HuH-7 (cell line): Measurements from ENCODE around the gene TASP1.

ENCODE experiments used
- DNase-seq: peaks from one replicate; pipeline ENCODE4 v3.0.0; 2011; ENCODE audit warnings: low spot score

TASP1 gene

GRCh38 chr20:13567663-13568062, 71.1 kb downstream of the TASP1 start:
- DNase-seq, result no peak

GRCh38 chr20:13563854-13564253, 74.9 kb downstream of the TASP1 start:
- no peak for DNase-seq

GRCh38 chr20:13554706-13555105, 84.0 kb downstream of the TASP1 start:
- DNase-seq, result no peak

GRCh38 chr20:13554076-13554475, 84.7 kb downstream of the TASP1 start:
- no peak for DNase-seq

- DNase-seq, result no peak
These were observed 86.7 kb downstream of the TASP1 start for GRCh38 chr20:13552061-13552460.

- DNase-seq, result no peak
These were observed 89.3 kb downstream of the TASP1 start for GRCh38 chr20:13549451-13549850.

- DNase-seq, result peak; percentile 38
These were observed 92.1 kb downstream of the TASP1 start for GRCh38 chr20:13546497-13547131.

GRCh38 chr20:13545790-13546189, 92.9 kb downstream of the TASP1 start:
- DNase-seq, result no peak

- DNase-seq, result no peak
These were observed 94.9 kb downstream of the TASP1 start for GRCh38 chr20:13543783-13544182.

- DNase-seq, result no peak
These were observed 103.1 kb downstream of the TASP1 start for GRCh38 chr20:13535627-13536026.

- no peak for DNase-seq
These were observed 104.8 kb downstream of the TASP1 start for GRCh38 chr20:13533946-13534345.

GRCh38 chr20:13530146-13530545, 108.6 kb downstream of the TASP1 start:
- DNase-seq, result no peak

GRCh38 chr20:13526551-13526950, 112.2 kb downstream of the TASP1 start:
- no peak for DNase-seq

GRCh38 chr20:13525225-13525940, 113.3 kb downstream of the TASP1 start:
- peak; percentile 8 for DNase-seq

- no peak for DNase-seq
These were observed 114.4 kb downstream of the TASP1 start for GRCh38 chr20:13524339-13524738.

GRCh38 chr20:13517831-13518230, 120.9 kb downstream of the TASP1 start:
- DNase-seq, result no peak

GRCh38 chr20:13515796-13516558, 122.8 kb downstream of the TASP1 start:
- no peak for DNase-seq

- DNase-seq, result no peak
These were observed 123.4 kb downstream of the TASP1 start for GRCh38 chr20:13515291-13515690.

- no peak for DNase-seq
These were observed 127.8 kb downstream of the TASP1 start for GRCh38 chr20:13510837-13511488.

- no peak for DNase-seq
These were observed 131.1 kb downstream of the TASP1 start for GRCh38 chr20:13507646-13508045.

GRCh38 chr20:13501500-13501899, 137.2 kb downstream of the TASP1 start:
- DNase-seq, result no peak

GRCh38 chr20:13494019-13494418, 144.7 kb downstream of the TASP1 start:
- no peak for DNase-seq

GRCh38 chr20:13493143-13493542, 145.6 kb downstream of the TASP1 start:
- DNase-seq, result no peak
